Activated CD4-positive, CD25-positive, alpha-beta regulatory T cell treated with anti-CD3 and anti-CD28 coated beads, Interleukin-2, amount 50 U/mL, for 72 hours (primary cell): ENCODE data around the gene IL10.
A peak's percentile ranks its signal among the peaks of the same experiment; 100 is the strongest.

Experiments
- DNase-seq: peaks from one replicate; pipeline ENCODE4 v3.0.0; 2021

IL10 gene

GRCh38 chr1:206732992-206733391 is 39.3 kb downstream of the IL10 start:
- DNase-seq = no peak

- no peak for DNase-seq
These were observed 39.8 kb downstream of the IL10 start for GRCh38 chr1:206732508-206732907.

GRCh38 chr1:206729507-206729906 is 42.8 kb downstream of the IL10 start:
- no peak for DNase-seq

- no peak for DNase-seq
These were observed 43.2 kb downstream of the IL10 start for GRCh38 chr1:206729050-206729449.

- no peak for DNase-seq
These were observed 43.7 kb downstream of the IL10 start for GRCh38 chr1:206728697-206728987.

- no peak for DNase-seq
These were observed 44.2 kb downstream of the IL10 start for GRCh38 chr1:206727981-206728696.

GRCh38 chr1:206725109-206725963 is 47.0 kb downstream of the IL10 start:
- DNase-seq = peak; percentile 54

- DNase-seq = no peak
These were observed 48.4 kb downstream of the IL10 start for GRCh38 chr1:206723805-206724472.

GRCh38 chr1:206723462-206723804 is 48.9 kb downstream of the IL10 start:
- DNase-seq = no peak

- DNase-seq = no peak
These were observed 49.4 kb downstream of the IL10 start for GRCh38 chr1:206722751-206723461.

- no peak for DNase-seq
These were observed 50.8 kb downstream of the IL10 start for GRCh38 chr1:206721454-206721853.

GRCh38 chr1:206719169-206719839 is 53.0 kb downstream of the IL10 start:
- no peak for DNase-seq

GRCh38 chr1:206717674-206717989 is 54.7 kb downstream of the IL10 start:
- no peak for DNase-seq
